ENCODE data around the gene NOP14.
A peak's percentile ranks its signal among the peaks of the same experiment; 100 is the strongest.

The NOP14 gene

DNA sequence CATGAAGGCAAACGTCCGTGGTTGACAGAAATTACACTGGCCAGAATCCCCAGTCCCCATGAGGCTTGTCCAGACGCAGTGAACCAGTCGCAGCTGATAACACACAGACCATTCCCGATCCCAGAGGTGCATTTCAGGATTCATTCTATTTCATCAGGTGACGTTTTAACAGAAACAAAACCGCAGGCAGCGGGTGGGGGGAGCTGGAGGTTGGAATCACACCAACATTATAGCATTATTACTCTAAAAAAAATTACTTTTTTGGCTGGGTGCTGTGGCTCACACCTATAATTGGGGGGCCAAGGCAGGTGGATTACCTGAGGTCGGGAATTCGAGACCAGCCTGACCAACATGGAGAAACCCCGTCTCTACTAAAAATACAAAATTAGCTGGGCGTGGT is 25.2 kb downstream of the NOP14 start:
- TF ChIP-seq, protein P1, sequence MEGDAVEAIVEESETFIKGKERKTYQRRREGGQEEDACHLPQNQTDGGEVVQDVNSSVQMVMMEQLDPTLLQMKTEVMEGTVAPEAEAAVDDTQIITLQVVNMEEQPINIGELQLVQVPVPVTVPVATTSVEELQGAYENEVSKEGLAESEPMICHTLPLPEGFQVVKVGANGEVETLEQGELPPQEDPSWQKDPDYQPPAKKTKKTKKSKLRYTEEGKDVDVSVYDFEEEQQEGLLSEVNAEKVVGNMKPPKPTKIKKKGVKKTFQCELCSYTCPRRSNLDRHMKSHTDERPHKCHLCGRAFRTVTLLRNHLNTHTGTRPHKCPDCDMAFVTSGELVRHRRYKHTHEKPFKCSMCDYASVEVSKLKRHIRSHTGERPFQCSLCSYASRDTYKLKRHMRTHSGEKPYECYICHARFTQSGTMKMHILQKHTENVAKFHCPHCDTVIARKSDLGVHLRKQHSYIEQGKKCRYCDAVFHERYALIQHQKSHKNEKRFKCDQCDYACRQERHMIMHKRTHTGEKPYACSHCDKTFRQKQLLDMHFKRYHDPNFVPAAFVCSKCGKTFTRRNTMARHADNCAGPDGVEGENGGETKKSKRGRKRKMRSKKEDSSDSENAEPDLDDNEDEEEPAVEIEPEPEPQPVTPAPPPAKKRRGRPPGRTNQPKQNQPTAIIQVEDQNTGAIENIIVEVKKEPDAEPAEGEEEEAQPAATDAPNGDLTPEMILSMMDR (IDR thresholded peaks at IDR 0.05; ENCODE audit: insufficient read depth, low read length, poor library complexity, severe bottlenecking) = no peak
- Histone ChIP-seq H3K36me3 (ENCODE audit: control insufficient read depth, insufficient read depth, low read length) (peaks cover 43% of the 10 kb centered on the region), H3K4me3 (replicated peaks; ENCODE audit: low read depth, low read length) (peak overlapping the region; percentile 96), H3K27me3 (replicated peaks; ENCODE audit: control insufficient read depth, insufficient read depth, low read length) (no peaks in the 10 kb centered on the region)
- DNase-seq (ENCODE audit: extremely low read depth, insufficient read length) = no peak

DNA sequence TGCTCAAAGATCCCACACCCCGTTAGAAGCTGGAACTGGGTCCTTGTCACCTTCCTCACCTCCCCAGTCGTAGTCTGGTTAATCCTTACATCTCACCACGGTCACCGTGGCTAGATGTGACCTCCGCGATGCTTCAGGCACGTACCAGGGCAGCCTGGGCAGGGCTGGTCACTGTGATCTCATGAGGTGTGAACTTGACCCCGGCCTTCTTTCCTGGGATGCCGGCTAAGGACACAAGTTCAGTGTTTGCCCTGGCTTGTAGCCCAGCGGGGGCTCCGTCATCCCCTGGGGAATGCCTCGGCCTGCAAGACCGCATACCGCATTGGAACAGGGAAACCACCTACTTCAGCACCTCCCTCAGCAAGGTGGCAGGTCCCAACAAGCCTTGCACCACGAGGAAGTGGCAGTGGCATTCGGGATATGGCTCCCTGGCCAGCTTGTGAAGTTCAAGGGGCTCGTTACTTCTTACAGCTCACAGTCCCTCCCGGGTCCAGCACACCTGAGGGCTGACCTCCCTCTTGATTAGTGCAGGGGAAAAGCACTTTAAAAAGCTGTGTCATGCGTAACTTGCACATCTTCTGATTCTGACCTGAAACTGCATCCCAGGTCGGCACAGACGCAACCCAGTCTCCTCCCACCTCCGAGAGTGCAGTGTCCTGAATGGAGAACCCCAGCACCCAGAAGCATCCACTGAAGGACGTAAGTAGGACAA is 25.9 kb downstream of the NOP14 start:
- Histone ChIP-seq H3K4me3 (replicated peaks; ENCODE audit: low read depth, low read length) (peak overlapping the region; percentile 96), H3K36me3 (ENCODE audit: control insufficient read depth, insufficient read depth, low read length) (peaks cover 38% of the 10 kb centered on the region), H3K27me3 (replicated peaks; ENCODE audit: control insufficient read depth, insufficient read depth, low read length) (no peaks in the 10 kb centered on the region)
- TF ChIP-seq, protein P1 (IDR thresholded peaks at IDR 0.05; ENCODE audit: insufficient read depth, low read length, poor library complexity, severe bottlenecking) = no peak
- DNase-seq (ENCODE audit: extremely low read depth, insufficient read length) = peak; percentile 75

DNA sequence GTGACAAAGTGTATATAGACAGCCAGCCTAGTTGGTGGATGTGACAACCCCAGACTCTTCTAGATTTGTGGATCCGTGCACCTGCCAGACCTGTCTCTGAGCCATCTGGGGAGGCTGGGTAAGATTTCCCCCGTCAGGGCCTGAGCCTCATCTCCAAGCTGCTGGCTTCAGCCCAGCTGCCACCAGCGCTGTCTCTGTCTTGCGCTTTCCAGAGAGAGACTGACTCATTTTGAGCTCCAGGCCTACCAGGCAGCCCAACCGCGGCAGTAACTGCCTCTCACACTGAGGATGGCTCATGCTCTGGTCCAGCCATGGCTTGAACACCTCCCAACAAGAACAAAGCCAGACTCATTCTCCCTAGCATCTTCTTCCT is 26.4 kb downstream of the NOP14 start:
- Histone ChIP-seq H3K36me3 (ENCODE audit: control insufficient read depth, insufficient read depth, low read length) (peaks cover 35% of the 10 kb centered on the region), H3K27me3 (replicated peaks; ENCODE audit: control insufficient read depth, insufficient read depth, low read length) (no peaks in the 10 kb centered on the region), H3K4me3 (replicated peaks; ENCODE audit: low read depth, low read length) (peak overlapping the region; percentile 96)
- DNase-seq (ENCODE audit: extremely low read depth, insufficient read length) = peak; percentile 69
- TF ChIP-seq, protein P1 (IDR thresholded peaks at IDR 0.05; ENCODE audit: insufficient read depth, low read length, poor library complexity, severe bottlenecking) = no peak

DNA sequence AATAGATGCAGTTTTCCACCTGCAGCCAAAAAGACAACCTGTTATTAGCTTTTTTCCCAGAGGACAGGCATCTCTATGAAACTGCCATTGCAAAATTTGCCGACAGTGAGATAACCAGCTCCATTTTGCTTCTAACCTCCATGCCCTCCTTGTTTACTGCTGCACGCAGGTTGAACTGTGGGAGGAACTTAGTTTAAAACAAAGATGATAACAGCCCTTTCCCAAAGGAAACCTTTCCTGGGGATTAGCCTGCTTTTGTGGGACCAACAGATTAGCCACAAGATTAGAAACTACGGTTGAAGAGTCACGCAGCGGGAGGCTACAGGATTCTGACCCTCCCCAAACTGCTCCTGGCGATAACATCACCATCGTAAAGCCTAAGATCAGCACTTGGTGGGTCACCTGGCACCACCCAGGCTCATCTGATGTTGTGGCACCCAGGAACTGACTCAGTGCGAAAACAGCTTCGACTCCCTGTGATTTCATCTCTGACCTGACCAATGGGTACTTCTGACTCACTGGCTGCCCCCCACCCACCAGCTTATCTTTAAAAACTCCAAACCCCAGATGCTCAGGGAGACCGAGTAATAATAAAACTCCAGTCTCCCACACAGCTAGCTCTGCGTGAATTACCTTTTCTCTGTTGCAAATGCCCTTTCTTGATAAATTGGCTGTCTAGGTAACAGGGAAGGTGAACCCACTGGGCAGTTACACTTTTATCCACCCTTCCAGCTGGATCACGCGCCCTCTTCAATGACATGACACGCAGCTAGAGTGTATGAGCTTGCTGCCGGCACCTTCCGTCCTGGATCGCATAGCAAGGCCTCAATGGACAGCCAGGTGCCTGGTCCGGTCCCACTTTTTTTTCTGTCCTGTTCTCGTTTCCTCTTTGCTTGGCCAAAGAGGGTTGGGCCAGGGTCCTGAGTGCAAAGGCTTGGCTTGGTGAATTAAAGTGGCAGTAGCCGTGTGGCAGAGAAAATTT is 27.2 kb downstream of the NOP14 start:
- peaks cover 31% of the 10 kb centered on the region for H3K36me3 ChIP-seq (ENCODE audit: control insufficient read depth, insufficient read depth, low read length)
- no peaks in the 10 kb centered on the region for H3K27me3 ChIP-seq (replicated peaks; ENCODE audit: control insufficient read depth, insufficient read depth, low read length)
- peak overlapping the region; percentile 96 for H3K4me3 ChIP-seq (replicated peaks; ENCODE audit: low read depth, low read length)
- TF ChIP-seq, protein P1 (IDR thresholded peaks at IDR 0.05; ENCODE audit: insufficient read depth, low read length, poor library complexity, severe bottlenecking) = no peak
- DNase-seq (ENCODE audit: extremely low read depth, insufficient read length) = peak; percentile 36

DNA sequence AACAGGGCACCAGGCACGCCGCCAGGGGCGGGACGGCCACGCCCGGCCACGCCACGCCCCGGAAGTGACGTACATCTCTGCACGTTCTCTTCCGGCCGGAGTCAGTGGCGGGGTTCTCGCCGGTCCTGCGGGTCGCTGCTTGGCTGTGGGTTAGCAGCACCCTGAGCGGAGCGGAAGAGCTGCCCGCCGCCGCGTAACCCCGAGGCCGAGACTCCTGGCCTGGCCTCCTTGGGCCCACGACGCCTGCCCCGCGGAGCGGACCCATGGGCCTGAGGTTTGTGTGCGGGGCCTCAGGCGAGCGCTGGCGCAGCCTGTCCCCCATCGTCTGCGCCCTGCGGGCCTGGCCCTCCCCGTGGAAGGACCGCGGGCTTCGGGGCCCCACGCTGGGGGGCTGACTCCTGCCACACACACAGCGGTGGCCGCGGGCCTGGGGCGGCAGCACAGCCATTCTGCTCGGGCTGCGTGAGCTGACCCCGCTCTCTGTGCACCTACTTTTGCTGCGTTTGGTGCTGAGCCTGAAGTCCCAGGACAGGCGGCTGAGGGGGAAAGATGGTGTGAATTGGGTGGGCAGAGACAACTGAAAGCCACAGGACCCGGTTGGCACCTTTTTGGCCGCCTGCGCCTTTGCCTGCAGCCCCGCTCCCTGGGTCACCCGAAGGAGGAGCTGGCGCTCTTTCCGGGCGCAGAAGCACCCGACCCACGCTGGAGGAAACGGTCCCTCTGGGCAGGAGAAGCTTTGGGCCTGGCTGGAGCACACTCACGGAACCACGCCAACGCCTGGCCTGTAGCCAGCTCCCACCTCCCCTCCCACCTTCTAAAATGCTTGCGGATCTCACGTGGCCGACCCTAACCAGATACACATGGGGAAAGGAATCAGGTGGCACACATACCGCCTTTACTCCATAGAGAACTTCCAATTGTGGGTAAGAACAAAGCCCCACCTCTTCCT is 28.1 kb downstream of the NOP14 start:
- Histone ChIP-seq H3K4me3 (replicated peaks; ENCODE audit: low read depth, low read length) (peak overlapping the region; percentile 96), H3K36me3 (ENCODE audit: control insufficient read depth, insufficient read depth, low read length) (peaks cover 29% of the 10 kb centered on the region), H3K27me3 (replicated peaks; ENCODE audit: control insufficient read depth, insufficient read depth, low read length) (no peaks in the 10 kb centered on the region)
- TF ChIP-seq, protein P1 (IDR thresholded peaks at IDR 0.05; ENCODE audit: insufficient read depth, low read length, poor library complexity, severe bottlenecking) = no peak
- peak; percentile 96 for DNase-seq (ENCODE audit: extremely low read depth, insufficient read length)

All from GM06990 (cell line).